TTC549 (cell line): ENCODE measurements around the gene LYL1.

Experiments used
- FAIRE-seq: peaks from 2 replicates; lab custom pipeline; 2012; peaks lifted over from hg19 to GRCh38; lab: Jason Lieb, UNC

Gene LYL1

DNA sequence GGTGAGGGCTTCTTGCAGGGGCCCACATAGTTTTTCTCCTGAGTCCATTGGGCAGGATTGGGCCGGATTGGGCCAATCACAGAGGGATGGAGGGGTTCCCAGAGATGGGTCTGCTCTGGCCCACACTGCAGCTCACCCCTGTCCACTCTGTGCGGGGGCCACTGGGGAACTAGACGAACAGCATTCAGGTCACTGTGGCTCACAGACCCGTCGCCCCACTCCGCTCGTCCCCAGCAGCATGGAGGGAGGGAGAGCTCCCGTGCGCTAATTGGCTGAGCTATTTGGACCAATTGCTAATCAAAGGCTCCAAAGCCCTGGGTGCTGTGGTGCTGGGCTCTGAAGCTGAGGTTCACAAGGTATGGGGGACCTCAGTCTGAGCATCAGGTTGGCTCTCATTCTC, 26.7 kb upstream of the LYL1 start:
- FAIRE-seq, result no peak

DNA sequence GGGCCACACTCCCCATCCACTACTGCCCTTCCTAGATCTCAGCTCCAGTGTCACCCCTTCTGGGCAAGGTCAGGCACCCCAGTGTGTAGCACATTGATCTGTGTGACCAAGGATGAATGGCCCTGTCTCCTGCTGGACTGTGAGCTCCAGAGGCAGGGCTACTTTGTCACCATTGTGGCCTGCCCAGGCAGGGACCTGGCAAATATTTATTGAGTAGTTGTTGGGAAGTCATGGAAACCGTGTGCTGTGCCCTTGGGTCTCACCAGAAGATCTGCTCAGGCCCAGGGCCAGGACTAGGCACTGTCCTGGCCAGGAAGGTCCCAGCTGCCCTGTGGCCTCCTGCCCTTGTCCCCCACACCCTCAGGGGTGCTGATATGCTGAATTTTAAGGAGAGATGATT, 25.9 kb upstream of the LYL1 start:
- no peak for FAIRE-seq

DNA sequence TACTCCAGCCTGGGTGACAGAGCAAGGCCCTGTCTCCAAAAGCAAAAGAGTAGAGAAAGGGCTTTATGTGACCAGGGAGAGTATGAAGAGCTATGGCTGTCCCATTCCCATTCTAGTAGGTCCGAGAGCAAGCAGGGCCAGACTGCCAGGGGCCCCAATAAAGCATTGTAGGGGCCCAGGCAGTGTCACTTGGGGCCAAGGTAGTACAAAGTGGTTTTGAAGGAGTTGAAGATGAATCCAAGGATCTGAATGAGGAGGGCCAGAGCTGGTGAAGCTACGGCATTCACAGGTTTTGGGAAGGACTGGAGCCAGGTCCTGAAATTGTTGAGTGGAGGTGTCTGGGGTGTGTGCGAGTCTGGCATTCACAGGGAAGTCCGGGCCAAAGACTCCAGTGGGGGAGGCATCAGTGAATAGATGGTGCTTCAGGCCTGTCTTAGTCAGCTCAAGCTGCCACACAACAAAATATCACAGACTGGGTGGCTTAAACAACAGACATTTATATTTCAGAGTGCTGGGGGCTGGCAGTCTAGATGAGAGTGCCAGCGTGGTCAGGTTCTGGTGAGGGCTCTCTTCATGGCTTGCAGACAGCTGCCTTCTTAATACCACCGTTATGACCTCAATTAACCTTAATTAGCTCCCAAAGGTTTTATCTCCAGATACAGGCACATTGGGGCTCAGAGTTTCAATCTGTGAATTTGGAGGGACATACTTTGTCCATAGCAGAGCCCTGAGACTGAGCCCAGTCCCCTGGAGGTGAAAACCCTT, 25.3 kb upstream of the LYL1 start:
- no peak for FAIRE-seq

DNA sequence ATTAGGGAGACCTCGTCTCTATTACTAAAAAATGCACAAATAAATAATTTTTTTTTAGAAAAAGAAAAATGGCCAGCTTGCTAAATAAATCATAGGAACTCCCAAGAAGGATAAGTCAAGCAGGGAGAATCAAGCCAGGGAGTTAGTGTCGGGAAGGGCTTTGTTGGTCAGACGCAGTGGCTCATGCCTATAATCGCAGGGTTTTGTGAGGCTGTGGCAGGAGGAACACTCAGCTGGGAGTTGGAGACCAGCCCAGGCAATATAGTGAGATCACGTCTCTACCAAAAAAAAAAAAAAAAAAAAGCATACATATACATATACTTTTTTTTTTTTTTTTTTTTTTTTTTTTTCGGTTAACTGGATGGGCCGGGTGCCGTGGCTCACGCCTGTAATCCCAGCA, 24.4 kb upstream of the LYL1 start:
- no peak for FAIRE-seq

- FAIRE-seq, result no peak
Measured at GRCh38 chr19:13122980-13123957, 20.6 kb upstream of the LYL1 start.

DNA sequence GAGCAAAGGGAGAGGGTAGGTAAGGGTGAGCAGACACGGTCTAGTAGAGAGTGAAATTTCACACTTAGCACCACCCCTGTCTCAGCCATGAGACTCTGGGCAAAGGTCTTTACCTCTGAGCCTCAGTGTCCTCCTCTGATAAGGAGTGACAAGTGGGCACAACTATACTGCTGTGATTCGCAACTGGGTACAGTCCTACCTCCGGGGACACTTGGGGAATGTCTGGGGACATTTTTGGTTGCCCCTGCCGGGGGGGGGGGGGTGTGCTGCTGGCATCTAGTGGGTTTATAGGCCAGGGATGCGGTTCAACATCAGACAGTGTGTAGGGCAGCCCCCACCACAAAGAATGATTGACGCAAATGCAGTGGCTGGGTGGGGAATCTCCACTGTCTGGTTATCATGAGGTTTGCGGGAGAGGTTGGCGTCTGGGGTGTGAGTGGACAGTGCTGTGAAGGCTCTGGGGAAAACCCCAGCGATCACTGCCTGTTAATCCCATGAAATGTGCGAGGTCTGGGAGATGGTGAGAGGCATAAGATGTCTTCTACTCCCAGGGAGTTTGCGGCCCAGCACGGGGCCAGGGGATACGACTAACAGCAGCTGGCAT, 19.7 kb upstream of the LYL1 start:
- FAIRE-seq, result no peak

GRCh38 chr19:13121551-13122274, 19.1 kb upstream of the LYL1 start:
- FAIRE-seq, result no peak

DNA sequence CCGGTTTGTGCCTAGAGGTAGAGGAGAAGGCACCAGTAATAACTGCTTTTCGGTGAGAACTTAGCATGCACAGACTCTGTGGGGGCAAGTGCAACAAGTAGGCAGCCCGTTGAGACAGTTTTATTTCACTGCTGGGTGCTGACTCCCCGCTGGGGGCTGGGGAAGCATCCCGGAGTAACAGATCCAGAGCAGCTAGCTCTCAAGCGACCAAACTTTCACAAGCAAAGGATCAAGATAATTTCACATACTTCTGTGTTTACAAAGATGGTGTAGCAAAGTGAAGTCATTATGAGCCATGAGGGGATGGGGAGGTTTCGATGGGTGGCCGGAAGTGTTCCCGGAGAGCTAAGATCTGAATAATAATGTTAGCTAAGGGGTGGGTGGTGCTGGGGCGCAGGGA, 18.2 kb upstream of the LYL1 start:
- no peak for FAIRE-seq

GRCh38 chr19:13120031-13120430, 17.4 kb upstream of the LYL1 start:
- FAIRE-seq, result no peak

- FAIRE-seq, result no peak
Measured at GRCh38 chr19:13119627-13120026, 17.0 kb upstream of the LYL1 start.

DNA sequence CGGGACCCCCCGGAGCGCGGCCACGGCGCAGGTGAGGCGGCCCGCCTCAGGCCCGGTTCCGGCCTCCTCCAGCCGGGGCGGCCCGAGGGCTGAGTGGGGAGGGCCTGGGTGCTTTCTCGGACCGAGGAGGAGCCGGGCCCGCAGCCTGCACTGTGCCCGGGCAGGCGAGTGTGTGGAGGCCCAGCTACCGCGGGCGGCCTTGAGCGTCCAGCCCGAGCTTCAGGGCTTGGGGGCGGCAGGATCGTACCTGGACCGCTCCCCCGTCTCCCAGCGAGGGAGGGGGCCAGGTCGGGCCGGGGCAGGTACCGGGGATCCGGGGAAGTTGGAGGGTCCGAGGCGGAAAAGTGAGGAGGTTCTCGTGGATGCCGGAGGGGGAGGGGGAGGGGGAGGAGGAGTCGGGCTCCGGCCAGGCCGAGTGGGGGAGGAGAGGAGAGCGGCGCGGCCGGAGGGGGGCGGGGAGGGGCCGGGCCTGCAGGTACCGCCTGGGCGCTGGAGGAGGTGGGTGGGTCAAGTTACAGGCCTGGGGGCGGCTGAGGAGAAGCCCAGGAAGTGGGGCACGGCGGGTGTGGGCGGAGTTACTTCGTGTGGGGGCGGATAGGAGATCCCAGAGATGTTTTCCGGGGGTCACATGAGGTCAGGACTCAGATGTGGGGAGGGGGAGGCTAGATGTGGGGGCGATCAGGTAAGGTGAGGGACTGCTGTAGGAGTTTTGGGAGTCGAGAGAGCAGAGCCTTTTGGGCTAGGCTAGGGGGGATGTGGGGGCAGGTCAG, 16.0 kb upstream of the LYL1 start:
- no peak for FAIRE-seq

DNA sequence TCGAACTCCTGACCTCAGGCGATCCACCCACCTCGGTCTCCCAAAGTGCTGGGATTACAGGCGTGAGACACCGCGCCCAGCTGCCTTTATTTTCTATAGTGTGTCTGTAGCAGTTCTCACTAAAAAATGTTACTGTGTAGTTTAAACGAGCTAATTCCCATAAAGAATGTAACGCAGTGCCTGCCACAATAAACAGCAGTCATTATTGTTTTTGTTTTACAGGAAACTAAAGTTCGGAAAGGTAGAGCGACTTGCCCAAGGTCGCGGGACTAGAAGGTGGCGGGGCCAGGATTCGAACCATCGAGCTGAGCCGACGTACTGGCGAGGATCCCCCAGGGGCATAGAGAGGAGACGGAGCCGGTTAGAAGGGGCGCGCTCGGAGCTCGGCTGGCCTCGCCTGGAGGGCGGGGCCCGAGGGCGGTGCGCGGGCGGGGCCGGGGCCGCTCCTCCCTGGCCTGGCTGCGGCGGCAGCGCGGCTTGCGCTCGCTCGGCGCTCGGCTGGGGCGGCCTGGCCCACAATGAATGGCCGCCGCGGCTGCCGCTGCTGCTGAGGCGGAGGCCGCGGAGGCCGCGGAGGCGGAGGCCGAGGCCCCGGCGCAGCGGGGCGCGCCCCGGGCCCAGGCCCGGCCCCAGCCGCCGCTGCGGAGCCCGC, 15.2 kb upstream of the LYL1 start, which contains the start of gene NACC1:
NACC1 (plus strand) TSS at position 493 of the 652 bp plus-strand sequence. CDS start 16,944 bp downstream, outside the sequence.
- no peak for FAIRE-seq

GRCh38 chr19:13117176-13117771, 14.6 kb upstream of the LYL1 start:
- FAIRE-seq, result no peak

DNA sequence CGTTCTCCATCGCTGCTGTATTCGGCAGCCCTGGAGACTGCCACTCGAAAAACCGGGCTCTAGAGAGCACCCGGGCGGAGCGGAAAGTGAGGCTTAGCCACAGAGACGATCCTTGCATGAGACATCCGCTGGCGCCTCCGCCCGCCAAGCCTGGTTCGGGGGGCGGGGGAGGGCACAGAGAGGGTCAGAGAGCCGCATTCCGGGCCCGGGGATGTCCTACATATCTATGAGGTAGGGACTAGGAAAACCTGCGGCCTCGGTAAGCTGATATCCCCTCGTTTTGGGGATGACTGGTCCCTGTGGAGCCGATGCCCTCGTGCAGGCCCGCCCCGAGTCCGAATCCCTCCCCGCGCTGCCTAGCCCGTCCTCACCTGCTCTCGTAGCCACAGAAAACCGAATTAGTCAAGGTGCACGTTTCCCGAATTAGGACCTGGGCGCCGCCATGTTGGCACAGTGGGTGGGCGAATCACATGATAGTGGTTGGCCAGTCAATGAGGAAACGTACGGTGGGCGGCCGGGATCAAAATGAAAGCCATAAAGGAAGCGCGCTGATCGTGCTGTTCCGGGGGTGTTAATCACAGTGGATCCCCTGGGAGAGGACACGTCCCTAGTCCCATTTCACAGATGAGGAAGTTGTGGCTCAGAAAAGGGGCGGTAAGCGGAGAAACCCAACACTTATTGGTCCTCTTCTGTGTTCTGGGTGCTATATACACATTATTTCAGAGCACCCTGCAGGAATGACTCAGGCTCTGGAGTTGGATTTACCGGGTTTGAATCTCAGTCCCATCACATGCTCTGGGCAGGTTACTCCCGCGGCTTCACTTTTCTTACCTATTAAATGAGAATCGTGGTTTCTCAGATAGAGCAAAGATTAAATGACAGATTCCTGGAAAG, 13.9 kb upstream of the LYL1 start, which contains the start of gene TRMT1:
TRMT1 (minus strand) TSS at position 459 of the 894 bp plus-strand sequence; CDS start at position 118, 341 bp downstream.
- no peak for FAIRE-seq

DNA sequence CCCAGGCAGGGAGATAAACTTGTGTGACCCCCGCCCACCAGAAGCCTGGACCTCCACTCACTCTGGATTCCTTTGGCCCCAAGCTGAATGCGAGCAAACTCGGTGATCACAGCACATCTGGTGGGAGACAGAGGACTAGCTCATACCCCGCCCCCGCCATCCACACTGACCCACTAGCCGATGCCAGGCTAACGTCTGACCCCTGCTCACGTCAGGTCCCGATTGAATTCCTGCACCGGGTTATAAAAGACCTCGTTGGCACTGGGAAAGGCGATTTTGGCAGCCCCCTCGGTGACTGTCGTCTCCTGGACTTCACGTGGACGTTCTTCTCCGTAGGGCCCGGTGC, 13.3 kb upstream of the LYL1 start:
- no peak for FAIRE-seq

DNA sequence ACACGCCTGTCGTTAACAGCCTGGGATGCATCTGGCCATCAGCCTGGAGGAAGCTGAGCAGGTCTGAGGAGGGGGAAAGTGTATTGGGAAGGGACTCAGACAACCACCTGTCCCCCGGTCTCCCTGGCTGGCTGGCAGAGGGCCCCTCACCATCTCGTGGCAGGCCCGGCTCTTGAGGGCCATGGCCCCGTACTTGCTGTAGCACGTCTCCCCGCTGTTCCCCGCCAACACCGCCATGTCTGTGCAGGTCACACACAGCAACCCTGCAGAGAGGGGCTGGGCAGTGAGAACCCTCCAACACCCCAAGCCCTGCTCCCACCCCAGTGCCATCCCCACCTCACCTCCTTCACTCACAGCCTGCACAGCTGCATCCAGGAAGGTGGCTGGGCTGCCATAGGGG, 9.9 kb upstream of the LYL1 start:
- no peak for FAIRE-seq

DNA sequence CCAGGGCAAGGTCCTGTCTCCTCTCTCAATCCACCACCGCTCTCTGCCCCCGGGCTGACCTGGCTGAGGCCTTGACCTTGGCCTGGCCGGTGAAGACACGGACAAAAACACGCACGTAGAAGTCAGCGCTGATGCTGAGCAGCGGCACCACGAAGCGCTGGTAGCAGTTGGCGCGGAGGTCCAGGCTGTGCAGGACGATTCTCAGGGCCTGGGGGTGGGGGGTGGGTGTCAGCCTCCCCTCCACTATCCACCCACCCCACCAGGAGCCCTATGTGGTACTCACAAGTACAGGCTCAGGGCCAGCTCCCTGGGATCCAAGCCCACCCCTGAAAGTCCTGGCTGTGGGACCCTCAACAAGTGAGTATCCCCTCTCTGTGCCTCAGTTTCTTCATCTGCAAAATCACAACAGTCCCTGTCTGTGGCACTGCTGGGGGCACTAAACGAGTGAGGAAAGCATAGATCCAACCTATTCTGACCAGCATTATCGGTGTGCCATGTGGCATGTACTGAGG, 7.5 kb upstream of the LYL1 start:
- FAIRE-seq, result no peak

- no peak for FAIRE-seq
Measured at GRCh38 chr19:13109361-13110098, 6.9 kb upstream of the LYL1 start.
